ENCODE measurements around the gene FBXO2.

DNA sequence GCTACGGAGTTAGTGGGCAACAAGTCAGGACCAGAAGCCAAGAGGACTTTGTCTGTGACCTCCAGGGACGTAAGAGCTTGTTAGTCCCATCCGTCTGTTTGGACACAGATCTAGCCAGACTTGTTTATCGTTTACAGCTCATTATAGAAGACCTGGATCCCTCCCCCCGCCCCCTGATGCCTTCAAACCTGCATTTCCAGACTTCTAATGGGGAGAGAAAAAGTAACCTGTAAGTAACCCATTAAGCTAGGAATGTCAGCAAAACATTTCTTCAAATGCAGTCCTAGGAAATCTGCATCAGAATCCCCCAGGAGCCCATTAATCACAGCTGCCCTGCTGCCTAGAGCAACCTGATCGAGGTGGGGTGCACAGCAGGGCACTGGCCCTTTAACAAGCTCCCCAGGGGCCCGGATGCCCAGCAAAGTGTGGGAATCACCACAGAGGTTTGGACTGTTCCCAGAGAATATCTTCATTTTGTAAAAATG, 28.1 kb upstream of the FBXO2 start:
- TF ChIP-seq LEF1 (IDR thresholded peaks at IDR 0.05; ENCODE audit: borderline replicate concordance) (no peak), HDGF (IDR thresholded peaks at IDR 0.05; ENCODE audit: borderline replicate concordance) (no peak), FOXK2 (IDR thresholded peaks at IDR 0.05) (no peak), ELF4 (IDR thresholded peaks at IDR 0.05) (no peak), ZNF384 (IDR thresholded peaks at IDR 0.05) (no peak)
